Measurements from ENCODE around the gene ZNF99.

GRCh38 chr19:22806418-22806817 is 22.5 kb upstream of the ZNF99 start:
- TF ChIP-seq CTCF (conservative IDR thresholded peaks at IDR 0.05; ENCODE audit: low read depth, low read length): no peak
- TF ChIP-seq EZH2 (IDR thresholded peaks at IDR 0.05; ENCODE audit: borderline replicate concordance, low read depth, low read length, poor library complexity, severe bottlenecking): no peak
